HCT116 (cell line): ENCODE data around the gene STIMATE. TPM values are rescaled to one million over a fixed set of nuclear protein-coding genes. Genes with fewer than 3 reads are reported as not detected.

ENCODE experiments used
- ATAC-seq: fragments of 200-7000 bp; cut with Tn5 transposase; 2 replicates; pipeline ENCODE4 v1.9.1; 2020; ENCODE audit warnings: mild to moderate bottlenecking, moderate library complexity
- BruUV-seq: library from RNA; stranded (reverse); fragments of 400-500 nt; replicated peaks from 2 replicates; lab custom pipeline; 2021; lab: Mats Ljungman, UMichigan
- CTCF ChIA-PET: fragments of 300-600 bp; sonication (Branson Sonifier 250); formaldehyde crosslinking; loops from one replicate; lab custom pipeline; 2021; ENCODE audit warnings: antibody characterized with exemption; lab: Charles Lee
- POLR2A ChIA-PET: fragments of 300-600, 350-600 bp; sonication (Branson Sonifier 250); formaldehyde crosslinking; loops from one replicate; lab custom pipeline; 2021; ENCODE audit warnings: antibody characterized with exemption; lab: Charles Lee
- RAD21 ChIA-PET, 2 experiments: fragments of 300-600 bp; sonication (Branson Sonifier 250); formaldehyde crosslinking; loops; one replicate each; lab custom pipeline; 2023; ENCODE audit warnings: low total read pairs in 2 of 2; ENCODE audit not compliant: uncharacterized antibody in 2 of 2, unreplicated experiment in 2 of 2, low non-redundant PET in 1 of 2; lab: Charles Lee
- DNase-seq: peaks from one replicate; pipeline ENCODE4 v3.0.0-alpha.2; 2010; ENCODE audit warnings: low read depth, low spot score
- H2AFZ ChIP-seq: fragments of 200-600 bp; shearing (Covaris generic), sonication (generic); 2 replicates; pipeline ENCODE4 v1.6.1; 2017; ENCODE audit warnings: low read depth, mixed run types, mixed read lengths, antibody characterized with exemption, low read length; ENCODE audit not compliant: poor library complexity, severe bottlenecking
- H3K27ac ChIP-seq: 2 replicates; pipeline ENCODE4 v1.5.1; 2012; ENCODE audit warnings: low read depth, low read length
- H3K27me3 ChIP-seq: fragments of 200-600 bp; sonication (generic); 2 replicates; pipeline ENCODE4 v1.6.1; 2016; ENCODE audit warnings: mixed run types, low read length, mixed read lengths; ENCODE audit not compliant: insufficient read depth
- H3K36me3 ChIP-seq, 2 experiments: fragments of 200-500 bp in 1 of 2; fragments of 200-600 bp in 1 of 2; sonication (Bioruptor generic) in 1 of 2; sonication (generic) in 1 of 2; 2 replicates each; pipeline versions ENCODE4 v1.5.1 to v1.6.1; 2014 to 2016; ENCODE audit warnings: low read length in 2 of 2, inconsistent platforms in 1 of 2, mixed read lengths in 1 of 2, mixed run types in 1 of 2; ENCODE audit not compliant: insufficient read depth in 2 of 2, control insufficient read depth in 1 of 2
- H3K4me1 ChIP-seq, 2 experiments: fragments of 200-600 bp in 1 of 2; sonication (generic) in 1 of 2; 2 replicates each; pipeline versions ENCODE4 v1.5.1 to v1.6.1; 2012 to 2017; ENCODE audit warnings: low read length in 2 of 2, inconsistent platforms in 1 of 2, mild to moderate bottlenecking in 1 of 2, mixed read lengths in 1 of 2, mixed run types in 1 of 2, moderate library complexity in 1 of 2; ENCODE audit not compliant: insufficient read depth in 2 of 2, control insufficient read depth in 1 of 2
- H3K4me2 ChIP-seq: fragments of 200-600 bp; sonication (generic); 2 replicates; pipeline ENCODE4 v1.6.1; 2017; ENCODE audit warnings: mixed run types, low read length, mixed read lengths
- H3K4me3 ChIP-seq, 2 experiments: fragments of 200-600 bp in 1 of 2; sonication (generic) in 1 of 2; replicated peaks in 1 of 2; 2 replicates each; pipeline ENCODE4 v1.5.1; 2011 to 2016; ENCODE audit warnings: low read length in 2 of 2, control low read depth in 1 of 2, low read depth in 1 of 2, mild to moderate bottlenecking in 1 of 2, mixed read lengths in 1 of 2, mixed run types in 1 of 2
- H3K79me2 ChIP-seq: fragments of 200-600 bp; sonication (generic); 2 replicates; pipeline ENCODE4 v1.6.1; 2017; ENCODE audit warnings: mild to moderate bottlenecking, mixed run types, low read length, moderate library complexity, mixed read lengths; ENCODE audit not compliant: insufficient read depth
- H3K9ac ChIP-seq: fragments of 200-600 bp; sonication (generic); 2 replicates; pipeline ENCODE4 v1.6.1; 2016; ENCODE audit warnings: low read length, mixed read lengths
- H3K9me2 ChIP-seq: fragments of 200-600 bp; sonication (generic), shearing (Covaris generic); 2 replicates; pipeline ENCODE4 v1.6.1; 2017; ENCODE audit warnings: mixed run types, mild to moderate bottlenecking, moderate library complexity; ENCODE audit not compliant: insufficient read depth
- H3K9me3 ChIP-seq, 2 experiments: fragments of 200-500 bp in 1 of 2; fragments of 200-600 bp in 1 of 2; sonication (Bioruptor generic) in 1 of 2; sonication (generic) in 1 of 2; 2 replicates each; pipeline ENCODE4 v1.6.1; 2014 to 2017; ENCODE audit warnings: low read length in 2 of 2, mixed read lengths in 2 of 2, inconsistent platforms in 1 of 2, low read depth in 1 of 2, mild to moderate bottlenecking in 1 of 2, mixed run types in 1 of 2, moderate library complexity in 1 of 2; ENCODE audit not compliant: control insufficient read depth in 1 of 2, insufficient read depth in 1 of 2
- H4K20me1 ChIP-seq: fragments of 200-600 bp; sonication (generic), shearing (Covaris generic); 2 replicates; pipeline ENCODE4 v1.6.1; 2017; ENCODE audit warnings: mixed run types, mild to moderate bottlenecking, moderate library complexity; ENCODE audit not compliant: insufficient read depth
- CBX3 ChIP-seq: IDR thresholded peaks from 2 replicates; pipeline ENCODE4 v1.6.1; 2012; ENCODE audit warnings: low read depth
- CEBPB ChIP-seq: IDR thresholded peaks from 2 replicates; pipeline ENCODE4 v1.6.1; 2012; ENCODE audit warnings: low read depth
- ELF1 ChIP-seq: IDR thresholded peaks from 2 replicates; pipeline ENCODE4 v1.6.1; 2012; ENCODE audit warnings: low read depth, borderline replicate concordance
- MAX ChIP-seq: IDR thresholded peaks from 2 replicates; pipeline ENCODE4 v1.6.1; 2012
- POLR2A ChIP-seq: IDR thresholded peaks from 2 replicates; pipeline ENCODE4 v1.7.0; 2011; ENCODE audit warnings: borderline replicate concordance; ENCODE audit not compliant: insufficient read depth, insufficient read length; ENCODE audit errors: extremely low read depth
- REST ChIP-seq: IDR thresholded peaks from 2 replicates; pipeline ENCODE4 v1.6.1; 2012; ENCODE audit warnings: low read depth
- SRF ChIP-seq: IDR thresholded peaks from 2 replicates; pipeline ENCODE4 v1.6.1; 2012; ENCODE audit warnings: low read depth
- ZFX ChIP-seq: fragments of 450-650 bp; IDR thresholded peaks from 2 replicates; pipeline ENCODE4 v1.6.1; 2017
- ZNF274 ChIP-seq: fragments of 200-500 bp; sonication (Bioruptor generic); IDR thresholded peaks from 2 replicates; pipeline ENCODE4 v1.6.1; 2014; ENCODE audit warnings: mild to moderate bottlenecking, low read depth, low read length, inconsistent platforms
- intact Hi-C: fragments of 100-400 bp; cut with micrococcal nuclease; formaldehyde crosslinking; loops from 2 replicates; pipeline ENCODE4 v1.10.0; 2022
- total RNA-seq: library from RNA; stranded (reverse); gene quantifications from one replicate; pipeline ENCODE4 v1.2.1, GENCODE V29; 2021; ENCODE audit not compliant: unreplicated experiment
- TF ChIP-seq, protein P1 (sequence below): IDR thresholded peaks from 2 replicates; pipeline ENCODE4 v1.6.1; 2011; ENCODE audit warnings: mild to moderate bottlenecking, low read length, moderate library complexity; ENCODE audit not compliant: insufficient replicate concordance; ENCODE audit errors: extremely low read depth

Gene STIMATE
- total RNA-seq, 1 experiment from 2014 or later, result 20.2 TPM

GRCh38 chr3:52889901-52890300, 7.4 kb downstream of the STIMATE start:
- ChIA-PET CTCF (no interaction called here), POLR2A (no interaction called here), RAD21 (no interaction called here)
- intact Hi-C loops, result no loop called here
- Histone ChIP-seq H4K20me1 (no peaks in the 10 kb centered on the region), H3K4me1 (peaks cover 0 to 7% of the 10 kb centered on the region in 2 experiments; a peak in 1 of 4 replicates), H3K27ac (no peak overlapping the region), H3K79me2 (peaks cover 16% of the 10 kb centered on the region), H3K27me3 (no peaks in the 10 kb centered on the region), H2AFZ (no peak overlapping the region), H3K4me3 (no peak overlapping the region), H3K9me3 (no peaks in the 10 kb centered on the region), H3K9me2 (no peaks in the 10 kb centered on the region), H3K4me2 (no peak overlapping the region), H3K9ac (no peak overlapping the region), H3K36me3 (no peaks in the 10 kb centered on the region)
- ATAC-seq, result no peak
- DNase-seq, result no peak
- no TSS peak for BruUV-seq
- TF ChIP-seq ZFX, result no peak
- TF ChIP-seq SRF, result no peak
- TF ChIP-seq POLR2A, result no peak
- TF ChIP-seq CEBPB, result no peak
- TF ChIP-seq ZNF274, result no peak
- TF ChIP-seq REST, result no peak
- TF ChIP-seq, protein P1, sequence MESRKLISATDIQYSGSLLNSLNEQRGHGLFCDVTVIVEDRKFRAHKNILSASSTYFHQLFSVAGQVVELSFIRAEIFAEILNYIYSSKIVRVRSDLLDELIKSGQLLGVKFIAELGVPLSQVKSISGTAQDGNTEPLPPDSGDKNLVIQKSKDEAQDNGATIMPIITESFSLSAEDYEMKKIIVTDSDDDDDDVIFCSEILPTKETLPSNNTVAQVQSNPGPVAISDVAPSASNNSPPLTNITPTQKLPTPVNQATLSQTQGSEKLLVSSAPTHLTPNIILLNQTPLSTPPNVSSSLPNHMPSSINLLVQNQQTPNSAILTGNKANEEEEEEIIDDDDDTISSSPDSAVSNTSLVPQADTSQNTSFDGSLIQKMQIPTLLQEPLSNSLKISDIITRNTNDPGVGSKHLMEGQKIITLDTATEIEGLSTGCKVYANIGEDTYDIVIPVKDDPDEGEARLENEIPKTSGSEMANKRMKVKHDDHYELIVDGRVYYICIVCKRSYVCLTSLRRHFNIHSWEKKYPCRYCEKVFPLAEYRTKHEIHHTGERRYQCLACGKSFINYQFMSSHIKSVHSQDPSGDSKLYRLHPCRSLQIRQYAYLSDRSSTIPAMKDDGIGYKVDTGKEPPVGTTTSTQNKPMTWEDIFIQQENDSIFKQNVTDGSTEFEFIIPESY, result no peak
- TF ChIP-seq ELF1, result no peak
- no peak for TF ChIP-seq MAX
- TF ChIP-seq CBX3, result no peak
